ENCODE measurements around the gene ANKMY1.

DNA sequence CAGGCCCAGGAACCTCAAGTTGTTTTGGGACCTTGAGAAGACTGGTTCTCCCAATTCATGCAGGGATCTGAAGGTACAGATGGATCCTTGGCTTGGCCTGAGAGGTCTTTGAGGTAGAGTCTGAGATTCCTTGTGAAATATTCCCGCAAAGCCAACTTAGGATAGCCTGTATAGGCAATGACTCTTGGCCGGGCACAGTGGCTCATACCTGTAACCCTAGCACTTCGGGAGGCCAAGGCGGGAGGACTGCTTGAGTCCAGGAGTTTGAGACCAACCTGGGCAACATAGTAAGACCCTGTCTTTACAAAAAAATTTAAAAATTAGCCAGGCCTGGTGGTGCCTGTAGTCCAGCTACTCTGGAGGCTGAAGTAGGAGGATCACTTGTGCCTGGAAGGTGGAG lies 40.4 kb downstream of the ANKMY1 start:
- TF ChIP-seq POLR2A (IDR thresholded peaks at IDR 0.05) = no peak
- TF ChIP-seq, protein P1, sequence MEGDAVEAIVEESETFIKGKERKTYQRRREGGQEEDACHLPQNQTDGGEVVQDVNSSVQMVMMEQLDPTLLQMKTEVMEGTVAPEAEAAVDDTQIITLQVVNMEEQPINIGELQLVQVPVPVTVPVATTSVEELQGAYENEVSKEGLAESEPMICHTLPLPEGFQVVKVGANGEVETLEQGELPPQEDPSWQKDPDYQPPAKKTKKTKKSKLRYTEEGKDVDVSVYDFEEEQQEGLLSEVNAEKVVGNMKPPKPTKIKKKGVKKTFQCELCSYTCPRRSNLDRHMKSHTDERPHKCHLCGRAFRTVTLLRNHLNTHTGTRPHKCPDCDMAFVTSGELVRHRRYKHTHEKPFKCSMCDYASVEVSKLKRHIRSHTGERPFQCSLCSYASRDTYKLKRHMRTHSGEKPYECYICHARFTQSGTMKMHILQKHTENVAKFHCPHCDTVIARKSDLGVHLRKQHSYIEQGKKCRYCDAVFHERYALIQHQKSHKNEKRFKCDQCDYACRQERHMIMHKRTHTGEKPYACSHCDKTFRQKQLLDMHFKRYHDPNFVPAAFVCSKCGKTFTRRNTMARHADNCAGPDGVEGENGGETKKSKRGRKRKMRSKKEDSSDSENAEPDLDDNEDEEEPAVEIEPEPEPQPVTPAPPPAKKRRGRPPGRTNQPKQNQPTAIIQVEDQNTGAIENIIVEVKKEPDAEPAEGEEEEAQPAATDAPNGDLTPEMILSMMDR (IDR thresholded peaks at IDR 0.05) = no peak
